Osteocyte (in vitro differentiated cells): ENCODE data around the gene SRGAP1. TPM values are rescaled to one million over a fixed set of nuclear protein-coding genes. Genes with fewer than 3 reads are reported as not detected.

Source experiments
- DNase-seq: peaks from one replicate; pipeline ENCODE4 v3.0.0; 2021; ENCODE audit warnings: mixed read lengths; ENCODE audit not compliant: unreplicated experiment; ENCODE audit errors: extremely low spot score
- H3K27ac Mint-ChIP-seq: one replicate; pipeline ENCODE4 v1.8.0; 2021; ENCODE audit warnings: mild to moderate bottlenecking, mixed read lengths; ENCODE audit not compliant: unreplicated experiment
- H3K27me3 Mint-ChIP-seq: one replicate; pipeline ENCODE4 v1.8.0; 2021; ENCODE audit warnings: mixed read lengths; ENCODE audit not compliant: unreplicated experiment
- H3K36me3 Mint-ChIP-seq: one replicate; pipeline ENCODE4 v1.8.0; 2021; ENCODE audit warnings: mixed read lengths; ENCODE audit not compliant: unreplicated experiment
- H3K4me1 Mint-ChIP-seq: one replicate; pipeline ENCODE4 v1.8.0; 2021; ENCODE audit warnings: mixed read lengths; ENCODE audit not compliant: unreplicated experiment
- H3K4me3 Mint-ChIP-seq: one replicate; pipeline ENCODE4 v1.8.0; 2021; ENCODE audit warnings: mild to moderate bottlenecking, moderate library complexity, mixed read lengths; ENCODE audit not compliant: unreplicated experiment
- H3K9me3 Mint-ChIP-seq: one replicate; pipeline ENCODE4 v1.8.0; 2021; ENCODE audit warnings: mixed read lengths; ENCODE audit not compliant: unreplicated experiment
- CTCF ChIP-seq: fragments of 200-600 bp; sonication (generic); IDR thresholded peaks from 2 replicates; pipeline ENCODE4 v1.5.0; 2021; ENCODE audit warnings: antibody characterized with exemption, mild to moderate bottlenecking, moderate library complexity
- total RNA-seq: library from RNA; stranded (reverse); gene quantifications from 2 replicates; pipeline ENCODE4 v1.2.1, GENCODE V29; 2021

The SRGAP1 gene
- total RNA-seq, 1 donor from 2014 or later, result 11.0 TPM

- Mint-ChIP-seq H3K27ac (no peak overlapping the region), H3K27me3 (no peaks in the 10 kb centered on the region), H3K4me1 (peaks cover 27% of the 10 kb centered on the region), H3K9me3 (no peaks in the 10 kb centered on the region), H3K4me3 (no peak overlapping the region), H3K36me3 (peaks cover 3% of the 10 kb centered on the region)
- no peak for DNase-seq
- no peak for TF ChIP-seq CTCF
These were observed 119.8 kb downstream of the SRGAP1 start for GRCh38 chr12:63964301-63964700.

- TF ChIP-seq CTCF, result no peak
- H3K36me3 Mint-ChIP-seq, result peaks cover 3% of the 10 kb centered on the region
- DNase-seq, result no peak
- H3K27ac Mint-ChIP-seq, result no peak overlapping the region
- no peaks in the 10 kb centered on the region for H3K9me3 Mint-ChIP-seq
- no peak overlapping the region for H3K4me3 Mint-ChIP-seq
- H3K27me3 Mint-ChIP-seq, result no peaks in the 10 kb centered on the region
- H3K4me1 Mint-ChIP-seq, result peaks cover 27% of the 10 kb centered on the region
These were observed 121.6 kb downstream of the SRGAP1 start for GRCh38 chr12:63965936-63966605.

- Mint-ChIP-seq H3K9me3 (no peaks in the 10 kb centered on the region), H3K27ac (no peak overlapping the region)
These were observed 122.1 kb downstream of the SRGAP1 start for GRCh38 chr12:63966606-63966975.

GRCh38 chr12:63967358-63968145 is 123.1 kb downstream of the SRGAP1 start:
- no peaks in the 10 kb centered on the region for H3K9me3 Mint-ChIP-seq
- H3K36me3 Mint-ChIP-seq, result peaks cover 3% of the 10 kb centered on the region
- no peak overlapping the region for H3K27ac Mint-ChIP-seq
- DNase-seq, result no peak
- H3K27me3 Mint-ChIP-seq, result no peaks in the 10 kb centered on the region
- H3K4me3 Mint-ChIP-seq, result no peak overlapping the region
- no peak for TF ChIP-seq CTCF
- H3K4me1 Mint-ChIP-seq, result peaks cover 23% of the 10 kb centered on the region

More at GRCh38 chr12:63966606-63966975, 122.1 kb downstream of the SRGAP1 start:
- no peaks in the 10 kb centered on the region for H3K27me3 Mint-ChIP-seq
- TF ChIP-seq CTCF, result no peak
- peaks cover 3% of the 10 kb centered on the region for H3K36me3 Mint-ChIP-seq
- DNase-seq, result no peak
- H3K4me3 Mint-ChIP-seq, result no peak overlapping the region
- H3K4me1 Mint-ChIP-seq, result peaks cover 25% of the 10 kb centered on the region

GRCh38 chr12:63968673-63969072 is 124.2 kb downstream of the SRGAP1 start:
- no peaks in the 10 kb centered on the region for H3K27me3 Mint-ChIP-seq
- H3K27ac Mint-ChIP-seq, result no peak overlapping the region
- peaks cover 21% of the 10 kb centered on the region for H3K4me1 Mint-ChIP-seq
- TF ChIP-seq CTCF, result no peak
- H3K9me3 Mint-ChIP-seq, result no peaks in the 10 kb centered on the region
- peaks cover 3% of the 10 kb centered on the region for H3K36me3 Mint-ChIP-seq
- no peak for DNase-seq
- H3K4me3 Mint-ChIP-seq, result no peak overlapping the region
